IMR-90 (cell line): ENCODE data around the gene IGSF22. TPM values are rescaled to one million over a fixed set of nuclear protein-coding genes. Genes with fewer than 3 reads are reported as not detected.

ENCODE experiments used
- ATAC-seq: fragments of 200-7000 bp; cut with Tn5 transposase; 2 replicates; pipeline ENCODE4 v1.9.1; 2020; ENCODE audit warnings: low read depth, mild to moderate bottlenecking, moderate library complexity
- BruUV-seq: library from RNA; stranded (reverse); fragments of 400-500 nt; replicated peaks from 2 replicates; lab custom pipeline; 2021; lab: Mats Ljungman, UMichigan
- CTCF ChIA-PET: fragments of 300-600 bp; formaldehyde crosslinking; extraction: SDS; loops from one replicate; lab custom pipeline; 2021; ENCODE audit warnings: antibody characterized with exemption; lab: Yijun Ruan, JAX
- POLR2A ChIA-PET: fragments of 300-600 bp; sonication (Branson Sonifier 250); formaldehyde crosslinking; loops from one replicate; lab custom pipeline; 2022; ENCODE audit warnings: antibody characterized with exemption; ENCODE audit not compliant: unreplicated experiment; lab: Charles Lee
- DNase-seq: peaks from one replicate; pipeline ENCODE4 v3.0.0; 2013
- H2AFZ ChIP-seq: replicated peaks from 2 replicates; pipeline ENCODE3; 2013; ENCODE audit warnings: low read length, mild to moderate bottlenecking; ENCODE audit not compliant: poor library complexity
- H2AK5ac ChIP-seq: 2 replicates; pipeline ENCODE4 v1.6.1; 2013; ENCODE audit warnings: low read depth, low read length, inconsistent platforms
- H2AK9ac ChIP-seq: replicated peaks from 2 replicates; pipeline ENCODE3; 2013; ENCODE audit warnings: mild to moderate bottlenecking, low read depth, low read length, moderate library complexity; ENCODE audit not compliant: poor library complexity
- H2BK120ac ChIP-seq: 2 replicates; pipeline ENCODE4 v1.6.1; 2013; ENCODE audit warnings: low read depth, low read length, inconsistent platforms
- H2BK15ac ChIP-seq: 3 replicates; pipeline ENCODE4 v1.6.1; 2013; ENCODE audit warnings: low read depth, low read length, inconsistent platforms
- H2BK20ac ChIP-seq: 2 replicates; pipeline ENCODE4 v1.6.1; 2013; ENCODE audit warnings: low read depth, mild to moderate bottlenecking, inconsistent platforms, low read length, moderate library complexity
- H2BK5ac ChIP-seq: 2 replicates; pipeline ENCODE4 v1.6.1; 2013; ENCODE audit warnings: mild to moderate bottlenecking, low read depth, low read length, inconsistent platforms; ENCODE audit not compliant: poor library complexity, severe bottlenecking
- H3K14ac ChIP-seq: replicated peaks from 2 replicates; pipeline ENCODE4 v1.6.1; 2013; ENCODE audit warnings: low read depth, low read length, inconsistent platforms
- H3K18ac ChIP-seq: 2 replicates; pipeline ENCODE4 v1.6.1; 2013; ENCODE audit warnings: low read depth, low read length, control low read depth
- H3K23ac ChIP-seq: 2 replicates; pipeline ENCODE4 v1.6.1; 2013; ENCODE audit warnings: low read depth, low read length, inconsistent platforms
- H3K27ac ChIP-seq: 2 replicates; pipeline ENCODE4 v1.5.1; 2013; ENCODE audit warnings: mild to moderate bottlenecking, control low read depth, low read length; ENCODE audit not compliant: insufficient read depth
- H3K27me3 ChIP-seq: 2 replicates; pipeline ENCODE4 v1.6.1; 2013; ENCODE audit warnings: low read length; ENCODE audit not compliant: control insufficient read depth, insufficient read depth
- H3K36me3 ChIP-seq: 2 replicates; pipeline ENCODE4 v1.6.1; 2013; ENCODE audit warnings: low read length, mixed read lengths; ENCODE audit not compliant: control insufficient read depth, insufficient read depth
- H3K4ac ChIP-seq: 2 replicates; pipeline ENCODE4 v1.6.1; 2013; ENCODE audit warnings: low read depth, low read length, inconsistent platforms
- H3K4me1 ChIP-seq: 2 replicates; pipeline ENCODE4 v1.6.1; 2013; ENCODE audit warnings: low read length, mixed read lengths; ENCODE audit not compliant: control insufficient read depth, insufficient read depth
- H3K4me2 ChIP-seq: 2 replicates; pipeline ENCODE4 v1.6.1; 2013; ENCODE audit warnings: low read depth, mild to moderate bottlenecking, control low read depth, low read length, moderate library complexity
- H3K4me3 ChIP-seq: 2 replicates; pipeline ENCODE4 v1.5.1; 2013; ENCODE audit warnings: low read depth, mild to moderate bottlenecking, control low read depth, low read length, moderate library complexity; ENCODE audit not compliant: insufficient read depth
- H3K56ac ChIP-seq: 2 replicates; pipeline ENCODE4 v1.6.1; 2013; ENCODE audit warnings: low read length, inconsistent platforms; ENCODE audit not compliant: insufficient read depth; ENCODE audit errors: extremely low read depth
- H3K79me1 ChIP-seq, 2 experiments: 2 replicates each; pipeline ENCODE4 v1.6.1; 2013; ENCODE audit warnings: low read length in 2 of 2, inconsistent platforms in 1 of 2, low read depth in 1 of 2
- H3K9ac ChIP-seq: 2 replicates; pipeline ENCODE4 v1.6.1; 2013; ENCODE audit warnings: low read depth, low read length, control low read depth
- H3K9me1 ChIP-seq: 2 replicates; pipeline ENCODE4 v1.6.1; 2013; ENCODE audit warnings: low read length, inconsistent platforms; ENCODE audit not compliant: insufficient read depth
- H3K9me3 ChIP-seq: 2 replicates; pipeline ENCODE4 v1.6.1; 2013; ENCODE audit warnings: low read length; ENCODE audit not compliant: control insufficient read depth, insufficient read depth
- H4K20me1 ChIP-seq: 2 replicates; pipeline ENCODE4 v1.6.1; 2013; ENCODE audit warnings: low read length, inconsistent platforms; ENCODE audit not compliant: insufficient read depth
- H4K5ac ChIP-seq: 2 replicates; pipeline ENCODE4 v1.6.1; 2013; ENCODE audit warnings: mild to moderate bottlenecking, low read depth, low read length, control low read depth
- H4K8ac ChIP-seq, 2 experiments: 2 replicates each; pipeline ENCODE4 v1.6.1; 2013; ENCODE audit warnings: low read depth in 2 of 2, low read length in 2 of 2, control low read depth in 1 of 2, inconsistent platforms in 1 of 2
- H4K91ac ChIP-seq: 2 replicates; pipeline ENCODE4 v1.6.1; 2013; ENCODE audit warnings: low read depth, low read length, inconsistent platforms; ENCODE audit not compliant: insufficient read depth
- BHLHE40 ChIP-seq: fragments of 150-350 bp; IDR thresholded peaks from 2 replicates; pipeline ENCODE4 v1.6.1; 2016; ENCODE audit warnings: mild to moderate bottlenecking, low read depth, low read length
- CEBPB ChIP-seq: IDR thresholded peaks from 2 replicates; pipeline ENCODE4 v1.6.1; 2012; ENCODE audit warnings: low read depth, low read length, improper control_type of control experiment
- CHD1 ChIP-seq: IDR thresholded peaks from 2 replicates; pipeline ENCODE4 v1.6.1; 2012; ENCODE audit warnings: low read depth, low read length, improper control_type of control experiment
- FOS ChIP-seq: fragments of 150-350 bp; IDR thresholded peaks from 2 replicates; pipeline ENCODE4 v1.6.1; 2016; ENCODE audit warnings: low read depth, low read length
- MAFK ChIP-seq: IDR thresholded peaks from 2 replicates; pipeline ENCODE4 v1.6.1; 2012; ENCODE audit warnings: low read depth, low read length, improper control_type of control experiment
- MAZ ChIP-seq: IDR thresholded peaks from 2 replicates; pipeline ENCODE4 v1.6.1; 2012; ENCODE audit warnings: low read depth, mild to moderate bottlenecking, low read length, improper control_type of control experiment, moderate library complexity, borderline replicate concordance
- MXI1 ChIP-seq: IDR thresholded peaks from 2 replicates; pipeline ENCODE4 v1.6.1; 2012; ENCODE audit warnings: low read depth, mild to moderate bottlenecking, low read length, moderate library complexity, borderline replicate concordance
- NFE2L2 ChIP-seq: fragments of 150-350 bp; IDR thresholded peaks from 2 replicates; pipeline ENCODE4 v1.6.1; 2016; ENCODE audit warnings: low read depth, mild to moderate bottlenecking, low read length
- POLR2A ChIP-seq: IDR thresholded peaks from 2 replicates; pipeline ENCODE4 v1.6.1; 2012; ENCODE audit warnings: mild to moderate bottlenecking, low read depth, low read length
- RAD21 ChIP-seq: IDR thresholded peaks from 2 replicates; pipeline ENCODE4 v1.6.1; 2012; ENCODE audit warnings: low read length, improper control_type of control experiment
- RCOR1 ChIP-seq: IDR thresholded peaks from 2 replicates; pipeline ENCODE4 v1.6.1; 2012; ENCODE audit warnings: mild to moderate bottlenecking, low read length, improper control_type of control experiment; ENCODE audit not compliant: insufficient replicate concordance
- RFX5 ChIP-seq: IDR thresholded peaks from 2 replicates; pipeline ENCODE4 v1.8.0; 2012; ENCODE audit warnings: low read depth, mild to moderate bottlenecking, low read length, moderate library complexity
- SMC3 ChIP-seq: fragments of 150-350 bp; IDR thresholded peaks from 2 replicates; pipeline ENCODE4 v1.6.1; 2016; ENCODE audit warnings: low read depth, mild to moderate bottlenecking, antibody characterized with exemption, low read length, moderate library complexity
- WGBS, 2 experiments: methylation state at CpG; one replicate each; pipeline versions ENCODE4 v1.1.5 to v1.1.7; 2013; ENCODE audit warnings: missing lambda C conversion rate in 2 of 2; ENCODE audit not compliant: insufficient read length in 1 of 2; ENCODE audit errors: extremely low coverage in 2 of 2; 5-methylcytosine and 5-hydroxymethylcytosine counted together
- dilution Hi-C: fragments of 300-500 bp; cut with HindIII; formaldehyde crosslinking; loops from one replicate; pipeline ENCODE4 v1.14.3; 2018; ENCODE audit warnings: low sequenced_read_pairs; ENCODE audit not compliant: unreplicated experiment
- in situ Hi-C: fragments of 300-500 bp; cut with MboI; formaldehyde crosslinking; loops from 3 replicates; pipeline ENCODE4 v1.14.3; 2019; ENCODE audit warnings: low sequenced_read_pairs, inconsistent platforms, mixed read lengths
- intact Hi-C: fragments of 100-400 bp; cut with micrococcal nuclease; formaldehyde crosslinking; loops from 2 replicates; pipeline ENCODE4 v1.10.0; 2022
- polyA plus RNA-seq, 3 experiments: library from polyadenylated mRNA; depleted of rRNA; stranded (reverse); fragments of >200 nt; gene quantifications; 2 replicates each; pipeline ENCODE4 v1.2.3, GENCODE V29; 2012; ENCODE audit warnings: low replicate concordance in 1 of 3
- total RNA-seq: library from RNA; depleted of rRNA; stranded (reverse); fragments of >200 nt; gene quantifications from 2 replicates; pipeline ENCODE4 v1.2.3, GENCODE V29; 2012
- TF ChIP-seq, protein P1 (sequence below): fragments of 150-350 bp; IDR thresholded peaks from 2 replicates; pipeline ENCODE4 v1.6.1; 2016; ENCODE audit warnings: low read depth, mild to moderate bottlenecking, low read length, moderate library complexity, borderline replicate concordance
- TF ChIP-seq, protein P2 (sequence below): conservative IDR thresholded peaks from 2 replicates; pipeline ENCODE4 v1.5.1; 2012; ENCODE audit warnings: mild to moderate bottlenecking, low read depth, low read length, improper control_type of control experiment
- TF ChIP-seq, protein P3 (sequence below): fragments of 150-350 bp; IDR thresholded peaks from 2 replicates; pipeline ENCODE4 v1.6.1; 2017; ENCODE audit warnings: mild to moderate bottlenecking, antibody characterized with exemption, low read length, low read depth

Gene IGSF22
- total and polyA plus RNA-seq, 2 of the 4 experiments (the other 2 are of a cell fraction): not detected

DNA sequence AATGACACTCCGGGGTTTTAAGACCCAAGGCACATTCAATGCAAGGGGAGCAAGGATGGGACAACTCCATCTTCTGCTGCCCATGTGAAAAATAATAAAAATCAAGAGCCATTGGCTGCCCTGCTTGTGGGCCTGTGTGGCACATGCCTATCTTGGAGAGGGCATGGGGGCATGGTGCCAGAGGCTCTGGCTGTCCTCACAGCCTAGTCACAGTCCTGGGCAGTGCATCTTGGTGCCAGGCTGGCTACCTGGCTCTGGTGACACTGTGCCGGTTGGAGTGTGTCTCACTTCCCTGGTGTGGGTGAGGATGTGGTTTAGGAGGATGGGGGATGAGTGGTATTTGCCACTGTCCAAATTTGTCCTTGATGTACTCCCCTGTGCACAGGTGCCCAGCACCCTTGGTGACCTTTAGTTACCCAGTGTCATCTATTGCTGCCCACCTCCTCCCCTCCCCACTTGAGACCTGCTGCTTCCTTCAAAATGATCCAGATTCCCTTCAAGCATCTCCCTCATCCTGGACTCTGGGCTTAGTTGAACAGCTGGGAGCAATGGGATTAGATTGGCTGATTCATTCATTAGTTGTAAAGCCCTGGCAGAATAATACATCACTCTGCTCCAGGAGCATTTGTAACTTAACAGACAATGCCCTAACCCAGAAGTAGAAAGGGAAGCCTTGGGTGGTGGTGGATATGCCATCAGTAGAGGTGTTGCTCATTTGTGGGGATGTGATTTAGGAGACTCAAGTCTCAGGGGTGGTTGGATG lies 22.8 kb downstream of the IGSF22 start:
- in situ Hi-C loops: no loop called here
- intact Hi-C loops: no loop called here
- Histone ChIP-seq H3K56ac (no peak overlapping the region), H4K8ac (no peak overlapping the region), H2BK120ac (no peak overlapping the region), H3K36me3 (no peaks in the 10 kb centered on the region), H3K4ac (no peak overlapping the region), H3K4me1 (peaks cover 3% of the 10 kb centered on the region), H3K27ac (no peak overlapping the region), H2BK5ac (no peak overlapping the region), H2BK15ac (no peak overlapping the region), H4K91ac (no peak overlapping the region), H3K14ac (no peak overlapping the region), H2BK20ac (no peak overlapping the region), H2AK9ac (no peak overlapping the region), H2AK5ac (no peak overlapping the region), H3K18ac (no peak overlapping the region), H3K9me3 (0 out of 2 replicates have a peak, but pooled peaks cover 2% of the 10 kb centered on the region), H3K27me3 (peaks cover 42% of the 10 kb centered on the region), H3K4me2 (no peak overlapping the region), H3K4me3 (no peak overlapping the region), H3K23ac (no peak overlapping the region), H4K20me1 (no peaks in the 10 kb centered on the region), H3K9me1 (peaks cover 4% of the 10 kb centered on the region; the same call in 1 of the 2 replicates), H2AFZ (no peak overlapping the region), H3K79me1 (no peaks in the 10 kb centered on the region), H4K5ac (no peak overlapping the region), H3K9ac (no peak overlapping the region)
- dilution Hi-C loops: no loop called here
- TF ChIP-seq BHLHE40 (no peak), RAD21 (no peak), FOS (no peak), RCOR1 (no peak), POLR2A (no peak), NFE2L2 (no peak), MXI1 (no peak), RFX5 (no peak), MAZ (no peak), CHD1 (no peak), SMC3 (no peak), MAFK (no peak), CEBPB (no peak)
- TF ChIP-seq, protein P1, sequence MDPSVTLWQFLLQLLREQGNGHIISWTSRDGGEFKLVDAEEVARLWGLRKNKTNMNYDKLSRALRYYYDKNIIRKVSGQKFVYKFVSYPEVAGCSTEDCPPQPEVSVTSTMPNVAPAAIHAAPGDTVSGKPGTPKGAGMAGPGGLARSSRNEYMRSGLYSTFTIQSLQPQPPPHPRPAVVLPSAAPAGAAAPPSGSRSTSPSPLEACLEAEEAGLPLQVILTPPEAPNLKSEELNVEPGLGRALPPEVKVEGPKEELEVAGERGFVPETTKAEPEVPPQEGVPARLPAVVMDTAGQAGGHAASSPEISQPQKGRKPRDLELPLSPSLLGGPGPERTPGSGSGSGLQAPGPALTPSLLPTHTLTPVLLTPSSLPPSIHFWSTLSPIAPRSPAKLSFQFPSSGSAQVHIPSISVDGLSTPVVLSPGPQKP: no peak
- TF ChIP-seq, protein P2, sequence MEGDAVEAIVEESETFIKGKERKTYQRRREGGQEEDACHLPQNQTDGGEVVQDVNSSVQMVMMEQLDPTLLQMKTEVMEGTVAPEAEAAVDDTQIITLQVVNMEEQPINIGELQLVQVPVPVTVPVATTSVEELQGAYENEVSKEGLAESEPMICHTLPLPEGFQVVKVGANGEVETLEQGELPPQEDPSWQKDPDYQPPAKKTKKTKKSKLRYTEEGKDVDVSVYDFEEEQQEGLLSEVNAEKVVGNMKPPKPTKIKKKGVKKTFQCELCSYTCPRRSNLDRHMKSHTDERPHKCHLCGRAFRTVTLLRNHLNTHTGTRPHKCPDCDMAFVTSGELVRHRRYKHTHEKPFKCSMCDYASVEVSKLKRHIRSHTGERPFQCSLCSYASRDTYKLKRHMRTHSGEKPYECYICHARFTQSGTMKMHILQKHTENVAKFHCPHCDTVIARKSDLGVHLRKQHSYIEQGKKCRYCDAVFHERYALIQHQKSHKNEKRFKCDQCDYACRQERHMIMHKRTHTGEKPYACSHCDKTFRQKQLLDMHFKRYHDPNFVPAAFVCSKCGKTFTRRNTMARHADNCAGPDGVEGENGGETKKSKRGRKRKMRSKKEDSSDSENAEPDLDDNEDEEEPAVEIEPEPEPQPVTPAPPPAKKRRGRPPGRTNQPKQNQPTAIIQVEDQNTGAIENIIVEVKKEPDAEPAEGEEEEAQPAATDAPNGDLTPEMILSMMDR: no peak
- TF ChIP-seq, protein P3, sequence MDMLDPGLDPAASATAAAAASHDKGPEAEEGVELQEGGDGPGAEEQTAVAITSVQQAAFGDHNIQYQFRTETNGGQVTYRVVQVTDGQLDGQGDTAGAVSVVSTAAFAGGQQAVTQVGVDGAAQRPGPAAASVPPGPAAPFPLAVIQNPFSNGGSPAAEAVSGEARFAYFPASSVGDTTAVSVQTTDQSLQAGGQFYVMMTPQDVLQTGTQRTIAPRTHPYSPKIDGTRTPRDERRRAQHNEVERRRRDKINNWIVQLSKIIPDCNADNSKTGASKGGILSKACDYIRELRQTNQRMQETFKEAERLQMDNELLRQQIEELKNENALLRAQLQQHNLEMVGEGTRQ: no peak
- BruUV-seq: no TSS peak
- no peak for ATAC-seq
- DNase-seq: no peak
- ChIA-PET POLR2A (no interaction called here), CTCF (no interaction called here)
- no CpG with 5 or more reads among the region's 2 CpGs for WGBS, 2 experiments
